HG02970 (cell line): Measurements from ENCODE around the gene NEO1.

ENCODE experiments used
- ATAC-seq: cut with Tn5 transposase; IDR thresholded peaks from one replicate; pipeline ENCODE4 v1.9.1; 2021; ENCODE audit warnings: mild to moderate bottlenecking, moderate library complexity, moderate number of reproducible peaks; ENCODE audit not compliant: unreplicated experiment, low FRiP score

Gene NEO1, protein sequence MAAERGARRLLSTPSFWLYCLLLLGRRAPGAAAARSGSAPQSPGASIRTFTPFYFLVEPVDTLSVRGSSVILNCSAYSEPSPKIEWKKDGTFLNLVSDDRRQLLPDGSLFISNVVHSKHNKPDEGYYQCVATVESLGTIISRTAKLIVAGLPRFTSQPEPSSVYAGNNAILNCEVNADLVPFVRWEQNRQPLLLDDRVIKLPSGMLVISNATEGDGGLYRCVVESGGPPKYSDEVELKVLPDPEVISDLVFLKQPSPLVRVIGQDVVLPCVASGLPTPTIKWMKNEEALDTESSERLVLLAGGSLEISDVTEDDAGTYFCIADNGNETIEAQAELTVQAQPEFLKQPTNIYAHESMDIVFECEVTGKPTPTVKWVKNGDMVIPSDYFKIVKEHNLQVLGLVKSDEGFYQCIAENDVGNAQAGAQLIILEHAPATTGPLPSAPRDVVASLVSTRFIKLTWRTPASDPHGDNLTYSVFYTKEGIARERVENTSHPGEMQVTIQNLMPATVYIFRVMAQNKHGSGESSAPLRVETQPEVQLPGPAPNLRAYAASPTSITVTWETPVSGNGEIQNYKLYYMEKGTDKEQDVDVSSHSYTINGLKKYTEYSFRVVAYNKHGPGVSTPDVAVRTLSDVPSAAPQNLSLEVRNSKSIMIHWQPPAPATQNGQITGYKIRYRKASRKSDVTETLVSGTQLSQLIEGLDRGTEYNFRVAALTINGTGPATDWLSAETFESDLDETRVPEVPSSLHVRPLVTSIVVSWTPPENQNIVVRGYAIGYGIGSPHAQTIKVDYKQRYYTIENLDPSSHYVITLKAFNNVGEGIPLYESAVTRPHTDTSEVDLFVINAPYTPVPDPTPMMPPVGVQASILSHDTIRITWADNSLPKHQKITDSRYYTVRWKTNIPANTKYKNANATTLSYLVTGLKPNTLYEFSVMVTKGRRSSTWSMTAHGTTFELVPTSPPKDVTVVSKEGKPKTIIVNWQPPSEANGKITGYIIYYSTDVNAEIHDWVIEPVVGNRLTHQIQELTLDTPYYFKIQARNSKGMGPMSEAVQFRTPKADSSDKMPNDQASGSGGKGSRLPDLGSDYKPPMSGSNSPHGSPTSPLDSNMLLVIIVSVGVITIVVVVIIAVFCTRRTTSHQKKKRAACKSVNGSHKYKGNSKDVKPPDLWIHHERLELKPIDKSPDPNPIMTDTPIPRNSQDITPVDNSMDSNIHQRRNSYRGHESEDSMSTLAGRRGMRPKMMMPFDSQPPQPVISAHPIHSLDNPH (N-terminal part only)

DNA sequence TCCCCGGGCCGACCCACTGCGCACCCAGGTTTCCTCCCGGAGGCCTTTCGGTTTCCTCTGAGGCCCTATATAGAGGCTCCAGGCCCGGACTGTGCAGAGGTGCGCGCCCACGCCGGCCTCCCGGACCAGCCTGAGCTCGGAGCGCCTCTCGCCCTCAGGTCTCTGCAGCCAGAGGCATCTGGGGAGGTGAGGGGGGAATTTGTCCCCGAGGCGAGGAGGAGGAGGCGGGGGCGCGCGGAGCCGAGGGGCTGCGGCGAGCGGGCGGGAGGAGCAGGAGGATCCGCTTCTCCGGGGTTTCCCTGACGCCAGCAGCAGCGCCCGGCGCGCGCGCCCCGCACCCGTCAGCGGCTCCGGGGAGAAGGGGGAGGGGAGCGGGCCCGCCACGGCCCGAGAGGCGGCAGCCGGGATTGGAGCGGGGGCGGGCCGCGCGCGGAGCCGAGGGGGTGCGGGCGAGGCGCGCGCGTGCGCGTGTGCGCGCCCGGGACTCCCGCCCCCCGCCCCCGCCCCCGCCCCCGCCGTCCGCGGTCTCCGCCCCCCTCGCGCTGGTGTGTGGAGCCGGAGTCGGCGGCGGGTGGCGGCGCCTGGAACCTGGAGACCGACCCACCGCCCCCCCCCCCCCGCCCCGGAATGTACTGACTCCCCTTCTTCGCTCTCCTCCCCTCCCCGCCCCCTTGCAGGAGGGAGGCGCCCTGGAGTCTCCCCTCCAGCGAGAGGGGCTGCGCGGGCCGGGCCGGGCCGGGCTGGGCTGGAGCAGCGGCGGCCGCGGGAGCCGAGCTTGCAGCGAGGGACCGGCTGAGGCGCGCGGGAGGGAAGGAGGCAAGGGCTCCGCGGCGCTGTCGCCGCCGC, at the start of gene NEO1:
TSS of gene NEO1 (plus strand) at position 657 of the 846 bp plus-strand sequence. CDS start 213 bp downstream, outside the sequence.
- peak; percentile 54 for ATAC-seq

DNA sequence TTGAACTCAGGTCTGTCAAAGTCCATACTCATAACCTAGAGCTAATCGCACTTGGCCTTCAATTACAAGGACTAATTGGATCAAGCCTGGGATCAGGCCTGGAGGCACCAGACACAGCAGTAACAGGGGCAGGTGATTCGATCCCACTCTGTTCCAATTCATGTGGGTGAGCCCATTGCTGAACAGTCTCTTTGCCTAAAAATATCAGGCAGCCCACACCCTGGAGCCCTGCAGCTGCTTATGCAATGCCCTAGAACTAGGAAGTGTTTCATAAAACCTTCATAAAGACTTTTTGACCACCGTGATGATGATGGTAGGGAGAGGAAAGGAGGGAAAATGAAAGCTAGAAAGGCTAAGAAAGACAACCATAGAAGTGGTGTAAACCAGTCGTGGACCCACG, 47.8 kb upstream of the NEO1 start:
- no peak for ATAC-seq

GRCh38 chr15:73005032-73005431, 47.2 kb upstream of the NEO1 start:
- no peak for ATAC-seq

DNA sequence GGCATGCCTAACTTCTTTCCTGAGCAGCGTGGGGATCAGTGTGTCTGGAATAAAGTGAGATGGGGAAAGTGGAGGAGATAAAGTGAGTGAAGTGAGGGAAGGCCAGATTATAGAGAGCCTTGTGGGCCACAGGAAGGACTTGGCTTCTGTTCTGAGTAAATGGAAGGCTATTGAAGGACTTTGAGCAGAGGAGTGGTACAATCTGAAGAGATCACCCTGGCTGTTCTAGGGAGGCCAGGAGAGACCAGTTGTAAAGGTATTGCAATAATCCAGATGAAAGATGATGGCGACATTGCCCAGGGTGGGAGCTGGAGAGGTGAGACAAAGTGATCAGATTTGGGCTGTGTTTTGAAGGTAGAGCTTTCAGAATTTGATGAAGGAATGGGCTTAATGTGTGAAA, 46.8 kb upstream of the NEO1 start:
- ATAC-seq, result no peak

DNA sequence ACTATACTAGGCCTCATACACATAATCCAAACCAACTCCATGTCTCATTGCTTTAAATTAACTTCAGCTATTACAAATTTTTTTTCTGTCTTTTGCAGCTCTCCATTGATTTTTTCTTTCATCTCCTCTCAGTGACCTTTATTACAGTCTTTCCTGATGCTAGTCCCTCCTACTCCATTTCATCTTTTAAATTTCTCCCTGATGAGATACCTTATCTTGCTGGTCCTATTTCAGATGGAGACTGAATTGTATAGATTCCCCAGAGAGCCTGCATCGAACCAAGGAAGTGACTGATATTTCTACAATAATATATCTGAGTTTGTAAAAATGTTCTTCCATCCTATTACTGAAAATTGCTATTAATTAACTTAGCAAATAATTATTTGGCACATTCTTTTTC, 45.7 kb upstream of the NEO1 start:
- ATAC-seq, result no peak

DNA sequence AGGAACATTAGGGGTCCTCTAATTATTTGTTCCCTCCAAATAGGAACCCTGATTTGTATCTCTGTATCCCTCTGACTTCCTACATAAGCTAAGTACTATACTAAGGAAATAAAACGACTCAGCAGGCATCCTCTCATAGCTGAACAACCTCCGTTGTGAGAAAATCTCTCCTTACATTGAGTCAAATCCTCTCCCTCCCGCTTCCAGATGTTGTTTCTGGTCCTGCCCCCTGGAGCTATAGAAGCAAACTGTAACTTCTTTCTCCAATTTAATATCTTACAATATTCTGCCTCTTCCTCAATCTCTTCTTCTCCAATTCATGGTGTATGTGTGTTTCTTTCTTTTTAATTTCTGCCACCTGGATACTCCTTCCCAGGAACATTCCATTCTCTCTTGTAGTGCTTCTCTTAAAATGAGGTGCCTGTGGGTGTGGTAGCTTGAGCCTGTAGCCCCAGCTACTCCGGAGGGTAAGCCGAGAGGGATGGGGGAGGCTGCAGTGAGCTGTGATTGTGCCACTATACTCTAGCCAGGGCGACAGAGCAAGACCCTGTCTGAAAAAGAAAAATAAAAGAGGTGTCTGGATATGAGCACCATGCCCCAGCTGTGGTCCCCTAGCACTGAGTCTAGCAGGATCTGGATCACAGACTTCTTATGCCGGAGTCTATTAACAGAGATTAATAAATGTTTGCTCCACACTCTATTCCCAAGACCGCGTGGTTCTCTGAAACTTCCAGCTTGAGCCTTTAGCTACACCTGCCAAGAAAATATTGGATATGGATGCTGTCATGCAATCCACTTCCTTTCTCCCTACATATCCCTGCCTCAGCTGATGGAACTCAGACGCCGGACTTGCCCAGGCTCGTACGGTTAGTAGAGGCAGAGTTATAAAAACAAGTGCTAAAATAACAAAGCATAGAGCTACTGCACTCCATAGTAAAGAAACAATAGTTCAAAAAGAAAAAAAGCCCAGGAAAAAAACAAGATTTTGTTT, 42.9 kb upstream of the NEO1 start:
- no peak for ATAC-seq

DNA sequence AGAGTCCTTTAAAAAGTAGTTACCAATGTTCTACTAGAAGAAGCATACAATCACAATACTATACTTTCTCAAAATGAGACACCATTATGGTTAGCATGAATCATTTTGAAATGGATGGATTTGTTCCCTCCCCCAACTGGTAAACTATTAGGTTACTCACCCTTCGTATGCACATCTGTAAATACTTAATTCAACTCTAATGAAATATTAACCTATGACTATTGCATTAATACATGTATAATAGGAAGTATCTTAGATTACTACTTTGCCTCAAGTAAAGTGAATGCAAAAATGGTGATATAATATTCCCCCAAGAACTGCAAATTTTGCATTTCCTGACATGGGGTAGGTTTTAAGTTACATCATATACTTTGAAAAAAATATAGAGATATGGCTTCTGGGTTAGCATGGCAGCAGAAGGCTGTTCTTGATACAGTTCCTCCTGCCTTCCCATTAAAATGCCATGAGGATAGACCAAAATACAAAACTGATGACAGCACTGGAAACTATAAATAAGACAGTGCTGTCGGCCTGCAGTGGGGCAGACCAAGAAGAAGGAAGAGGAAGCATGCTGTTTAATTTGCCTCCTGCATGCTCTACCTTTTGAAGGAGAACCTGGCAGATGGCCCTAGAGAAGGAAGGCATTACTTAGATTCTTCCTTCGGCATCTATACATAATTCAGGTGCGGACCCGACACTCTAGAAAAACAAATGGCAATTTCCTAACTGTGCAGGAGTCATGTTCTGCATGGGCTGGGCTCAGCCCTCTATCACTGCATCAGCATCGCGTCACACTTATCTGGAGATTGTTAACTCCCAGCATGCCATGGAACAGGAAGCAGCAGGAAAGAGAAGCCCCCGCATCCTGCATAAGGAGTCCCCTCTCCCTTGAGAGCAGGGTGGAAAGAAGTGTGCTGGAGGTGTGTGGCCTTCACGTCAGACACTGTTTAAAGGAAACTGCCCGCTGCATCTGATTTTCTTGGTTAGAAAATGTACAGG, 41.8 kb upstream of the NEO1 start:
- ATAC-seq, result no peak

DNA sequence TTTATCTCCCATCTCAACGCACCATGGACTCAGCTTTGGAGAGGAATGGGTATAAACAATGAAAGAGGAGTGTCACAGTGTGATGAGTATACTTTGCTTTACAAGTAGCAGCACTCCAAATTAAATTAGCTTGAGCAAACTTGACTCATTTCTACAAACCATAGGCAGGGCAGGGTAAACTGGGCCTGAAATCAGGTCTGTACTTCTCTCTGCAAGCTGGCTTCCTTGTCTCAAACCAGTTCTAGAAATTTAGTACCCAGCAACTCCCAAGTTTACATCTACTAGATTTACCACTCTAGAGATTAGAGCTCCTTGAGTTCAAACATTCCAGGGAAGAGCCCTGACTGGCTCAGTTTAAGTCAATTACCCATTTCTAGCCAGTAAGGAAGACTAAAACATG, 37.4 kb upstream of the NEO1 start:
- no peak for ATAC-seq

DNA sequence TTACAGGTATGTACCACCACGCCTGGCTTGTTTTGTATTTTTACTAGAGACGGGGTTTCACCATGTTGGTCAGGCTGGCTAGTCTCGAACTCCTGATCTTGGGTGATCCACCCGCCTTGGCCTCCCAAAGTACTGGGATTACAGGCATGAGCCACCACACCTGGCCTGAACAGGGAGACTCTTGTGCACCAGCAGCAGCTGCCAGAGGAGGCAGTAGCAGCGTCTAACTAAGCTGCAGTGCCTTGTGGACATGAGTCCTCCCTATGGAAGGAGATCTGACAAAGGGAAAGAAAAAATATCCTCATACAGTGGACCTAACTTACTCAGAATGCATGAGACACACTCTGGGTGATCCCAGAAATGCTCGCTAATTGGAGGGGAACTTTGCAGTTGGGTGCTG, 36.8 kb upstream of the NEO1 start:
- no peak for ATAC-seq

GRCh38 chr15:73017987-73018386, 34.3 kb upstream of the NEO1 start:
- no peak for ATAC-seq

GRCh38 chr15:73019154-73019553, 33.1 kb upstream of the NEO1 start:
- no peak for ATAC-seq

DNA sequence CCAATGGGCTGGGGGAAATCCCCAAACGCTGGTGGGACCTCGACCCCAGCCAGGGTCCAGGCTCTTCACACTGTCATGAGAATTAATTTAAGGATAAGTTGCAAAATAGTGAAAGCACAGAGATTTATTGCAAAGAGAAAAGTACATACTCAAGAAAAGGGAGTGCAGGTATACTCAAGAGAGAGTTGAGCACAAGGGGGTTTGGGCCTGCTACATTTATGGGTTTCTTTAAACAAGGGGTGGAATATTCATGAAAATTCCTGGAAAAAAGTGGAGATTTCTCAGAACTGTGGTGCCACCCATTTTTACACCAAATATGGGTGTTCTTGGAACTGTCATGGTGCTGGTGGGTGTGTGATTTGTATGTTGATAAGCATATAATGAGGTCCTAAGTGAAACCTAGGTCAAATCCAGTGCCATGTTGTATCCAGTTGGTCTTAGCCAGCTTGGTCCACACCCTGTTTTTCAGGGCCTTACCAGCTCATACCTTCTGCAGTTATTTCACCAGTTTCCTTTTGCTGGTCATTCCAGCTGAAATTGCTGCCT, 32.6 kb upstream of the NEO1 start:
- ATAC-seq, result no peak

GRCh38 chr15:73021139-73021621, 31.1 kb upstream of the NEO1 start:
- ATAC-seq, result no peak

DNA sequence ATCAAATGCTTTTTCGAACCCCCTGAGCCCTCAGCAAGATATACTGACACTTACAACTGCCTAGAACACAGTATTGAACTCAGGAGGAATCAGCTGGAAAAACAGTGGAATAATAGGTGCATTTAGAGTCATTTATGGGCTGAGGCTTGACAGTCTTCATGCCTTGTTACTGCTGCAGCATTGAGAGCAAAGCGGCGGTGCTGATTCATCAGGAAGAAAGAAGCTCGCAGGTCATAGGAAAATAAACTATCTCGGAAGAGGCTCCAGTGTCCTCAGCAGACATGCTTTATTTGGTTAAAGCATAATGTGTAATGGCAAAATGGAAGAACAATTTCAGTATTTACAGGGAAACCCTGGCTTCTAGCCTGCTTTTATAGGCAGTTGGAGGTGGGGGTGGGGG, 30.1 kb upstream of the NEO1 start:
- ATAC-seq, result no peak

- no peak for ATAC-seq
Measured at GRCh38 chr15:73023071-73023470, 29.2 kb upstream of the NEO1 start.

- ATAC-seq, result no peak
Measured at GRCh38 chr15:73024168-73024567, 28.1 kb upstream of the NEO1 start.

DNA sequence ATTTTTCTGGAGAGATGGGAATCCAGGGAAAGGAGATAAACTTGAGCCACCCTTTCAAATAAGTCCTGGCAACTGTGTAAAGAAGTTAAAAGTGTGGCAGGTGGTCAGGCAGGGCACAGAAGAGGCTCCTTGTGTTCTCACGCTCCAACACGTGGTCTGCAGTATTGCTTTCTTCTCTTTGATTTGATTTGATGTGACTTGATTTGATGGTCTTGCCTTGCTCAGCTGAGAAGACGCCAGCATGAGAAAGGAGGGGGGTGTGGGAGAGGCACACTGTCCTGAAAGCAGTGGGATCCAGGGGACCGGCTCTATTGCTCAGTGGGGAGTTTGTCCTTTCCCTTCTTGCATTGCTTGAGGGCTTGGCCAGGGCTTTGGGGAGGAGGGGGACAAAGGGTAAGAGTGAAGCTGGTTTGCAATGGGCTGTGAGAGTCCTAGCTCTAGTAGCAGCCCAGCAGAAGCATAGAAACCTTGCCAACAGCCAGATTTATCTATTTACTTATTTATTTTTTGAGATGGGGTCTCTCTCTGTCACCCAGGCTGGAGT, 25.7 kb upstream of the NEO1 start:
- ATAC-seq, result no peak
